ENCODE data around the gene SORBS1. TPM values are rescaled to one million over a fixed set of nuclear protein-coding genes. Genes with fewer than 3 reads are reported as not detected.

SORBS1 gene
- total and polyA plus RNA-seq, 2 experiments from 2014 or later = 17.0 to 40.2 TPM

GRCh38 chr10:95289921-95290421 lies 271.2 kb downstream of the SORBS1 start:
- Histone ChIP-seq H3K4me3 (peak overlapping the region; percentile 94), H3K4me1 (ENCODE audit: insufficient read depth) (peaks cover 20% of the 10 kb centered on the region), H3K27me3 (no peaks in the 10 kb centered on the region), H3K36me3 (replicated peaks; ENCODE audit: insufficient read depth, low read depth) (no peaks in the 10 kb centered on the region), H4K20me1 (ENCODE audit: insufficient read depth, poor library complexity, severe bottlenecking) (peaks cover 6% of the 10 kb centered on the region), H3K27ac (peak overlapping the region; percentile 92), H3K79me2 (peaks cover 54% of the 10 kb centered on the region), H3K9me3 (ENCODE audit: low read depth) (no peaks in the 10 kb centered on the region), H3K9me2 (replicated peaks; ENCODE audit: insufficient read depth) (no peaks in the 10 kb centered on the region), H2AFZ (peak overlapping the region; percentile 79), H3K4me2 (peak overlapping the region; percentile 78)
- 8% methylated on average over 14 of the region's 14 CpGs for WGBS (ENCODE audit: low lambda C conversion rate, missing lambda C conversion rate)
- no peak for DNase-seq (ENCODE audit: low spot score)
- TF ChIP-seq EZH2 (IDR thresholded peaks at IDR 0.05; ENCODE audit: borderline replicate concordance) = no peak
- TF ChIP-seq, protein P1, sequence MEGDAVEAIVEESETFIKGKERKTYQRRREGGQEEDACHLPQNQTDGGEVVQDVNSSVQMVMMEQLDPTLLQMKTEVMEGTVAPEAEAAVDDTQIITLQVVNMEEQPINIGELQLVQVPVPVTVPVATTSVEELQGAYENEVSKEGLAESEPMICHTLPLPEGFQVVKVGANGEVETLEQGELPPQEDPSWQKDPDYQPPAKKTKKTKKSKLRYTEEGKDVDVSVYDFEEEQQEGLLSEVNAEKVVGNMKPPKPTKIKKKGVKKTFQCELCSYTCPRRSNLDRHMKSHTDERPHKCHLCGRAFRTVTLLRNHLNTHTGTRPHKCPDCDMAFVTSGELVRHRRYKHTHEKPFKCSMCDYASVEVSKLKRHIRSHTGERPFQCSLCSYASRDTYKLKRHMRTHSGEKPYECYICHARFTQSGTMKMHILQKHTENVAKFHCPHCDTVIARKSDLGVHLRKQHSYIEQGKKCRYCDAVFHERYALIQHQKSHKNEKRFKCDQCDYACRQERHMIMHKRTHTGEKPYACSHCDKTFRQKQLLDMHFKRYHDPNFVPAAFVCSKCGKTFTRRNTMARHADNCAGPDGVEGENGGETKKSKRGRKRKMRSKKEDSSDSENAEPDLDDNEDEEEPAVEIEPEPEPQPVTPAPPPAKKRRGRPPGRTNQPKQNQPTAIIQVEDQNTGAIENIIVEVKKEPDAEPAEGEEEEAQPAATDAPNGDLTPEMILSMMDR (IDR thresholded peaks at IDR 0.05; ENCODE audit: poor library complexity) = no peak
- no peak for TF ChIP-seq EZH2phosphoT487 (IDR thresholded peaks at IDR 0.05; ENCODE audit: low read depth, severe bottlenecking, unreplicated experiment)

- no peaks in the 10 kb centered on the region for H3K27me3 ChIP-seq
- H4K20me1 ChIP-seq (ENCODE audit: insufficient read depth, poor library complexity, severe bottlenecking) = peaks cover 6% of the 10 kb centered on the region
- H3K4me1 ChIP-seq (ENCODE audit: insufficient read depth) = peaks cover 20% of the 10 kb centered on the region
- H2AFZ ChIP-seq = no peak overlapping the region
- peak overlapping the region; percentile 92 for H3K27ac ChIP-seq
- H3K9me2 ChIP-seq (replicated peaks; ENCODE audit: insufficient read depth) = no peaks in the 10 kb centered on the region
- DNase-seq (ENCODE audit: low spot score) = peak; percentile 56
- H3K4me2 ChIP-seq = peak overlapping the region; percentile 78
- peaks cover 61% of the 10 kb centered on the region for H3K79me2 ChIP-seq
- H3K9me3 ChIP-seq (ENCODE audit: low read depth) = no peaks in the 10 kb centered on the region
- 46% methylated on average over 12 of the region's 12 CpGs for WGBS (ENCODE audit: low lambda C conversion rate, missing lambda C conversion rate)
- H3K36me3 ChIP-seq (replicated peaks; ENCODE audit: insufficient read depth, low read depth) = no peaks in the 10 kb centered on the region
- H3K4me3 ChIP-seq = peak overlapping the region; percentile 94
- no peak for TF ChIP-seq EZH2phosphoT487 (IDR thresholded peaks at IDR 0.05; ENCODE audit: low read depth, severe bottlenecking, unreplicated experiment)
- TF ChIP-seq, protein P1 (IDR thresholded peaks at IDR 0.05; ENCODE audit: poor library complexity) = peak; percentile 11
These were observed 271.9 kb downstream of the SORBS1 start for GRCh38 chr10:95289003-95289920.

DNA sequence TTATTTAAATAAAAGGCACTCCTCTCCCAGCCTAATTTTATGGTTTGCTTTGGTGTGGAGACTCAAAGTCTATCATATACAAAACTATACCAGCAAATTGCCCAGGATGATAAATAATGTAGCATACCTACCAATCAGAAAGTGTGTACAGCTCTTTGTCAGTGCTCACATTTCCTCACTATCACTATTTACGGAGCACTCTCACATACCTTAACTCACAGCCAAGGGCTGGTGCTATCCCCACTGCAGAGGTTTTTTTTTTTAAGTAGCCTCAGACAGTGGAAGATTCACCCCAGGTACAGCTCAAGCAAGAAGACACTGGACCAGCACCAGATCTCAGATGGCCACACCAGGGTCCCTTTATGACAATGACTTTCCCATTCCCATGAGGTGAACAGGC lies 272.9 kb downstream of the SORBS1 start:
- H3K4me1 ChIP-seq (ENCODE audit: insufficient read depth) = peaks cover 20% of the 10 kb centered on the region
- DNase-seq (ENCODE audit: low spot score) = no peak
- peaks cover 6% of the 10 kb centered on the region for H4K20me1 ChIP-seq (ENCODE audit: insufficient read depth, poor library complexity, severe bottlenecking)
- no peaks in the 10 kb centered on the region for H3K27me3 ChIP-seq
- no peak overlapping the region for H2AFZ ChIP-seq
- TF ChIP-seq, protein P1 (IDR thresholded peaks at IDR 0.05; ENCODE audit: poor library complexity) = no peak
- TF ChIP-seq EZH2 (IDR thresholded peaks at IDR 0.05; ENCODE audit: borderline replicate concordance) (no peak), EZH2phosphoT487 (IDR thresholded peaks at IDR 0.05; ENCODE audit: low read depth, severe bottlenecking, unreplicated experiment) (no peak)
- H3K9me3 ChIP-seq (ENCODE audit: low read depth) = no peaks in the 10 kb centered on the region
- H3K79me2 ChIP-seq = peaks cover 71% of the 10 kb centered on the region
- WGBS (ENCODE audit: low lambda C conversion rate, missing lambda C conversion rate) = 60% methylated on average over 1 of the region's 1 CpG
- H3K4me2 ChIP-seq = peak overlapping the region; percentile 78
- no peak overlapping the region for H3K4me3 ChIP-seq
- H3K36me3 ChIP-seq (replicated peaks; ENCODE audit: insufficient read depth, low read depth) = no peaks in the 10 kb centered on the region
- peak overlapping the region; percentile 92 for H3K27ac ChIP-seq
- H3K9me2 ChIP-seq (replicated peaks; ENCODE audit: insufficient read depth) = no peaks in the 10 kb centered on the region

Data from hepatocyte (in vitro differentiated cells).